ENCODE measurements around the gene TMC4.
"Not testable (repeated sequence)": the region's sequence is repeated elsewhere in the genome, so short reads cannot be mapped to it uniquely, and the experiment has no call there.

TMC4 gene

GRCh38 chr19:54183431-54183830 lies 10.5 kb upstream of the TMC4 start:
- TF ChIP-seq, protein P1, sequence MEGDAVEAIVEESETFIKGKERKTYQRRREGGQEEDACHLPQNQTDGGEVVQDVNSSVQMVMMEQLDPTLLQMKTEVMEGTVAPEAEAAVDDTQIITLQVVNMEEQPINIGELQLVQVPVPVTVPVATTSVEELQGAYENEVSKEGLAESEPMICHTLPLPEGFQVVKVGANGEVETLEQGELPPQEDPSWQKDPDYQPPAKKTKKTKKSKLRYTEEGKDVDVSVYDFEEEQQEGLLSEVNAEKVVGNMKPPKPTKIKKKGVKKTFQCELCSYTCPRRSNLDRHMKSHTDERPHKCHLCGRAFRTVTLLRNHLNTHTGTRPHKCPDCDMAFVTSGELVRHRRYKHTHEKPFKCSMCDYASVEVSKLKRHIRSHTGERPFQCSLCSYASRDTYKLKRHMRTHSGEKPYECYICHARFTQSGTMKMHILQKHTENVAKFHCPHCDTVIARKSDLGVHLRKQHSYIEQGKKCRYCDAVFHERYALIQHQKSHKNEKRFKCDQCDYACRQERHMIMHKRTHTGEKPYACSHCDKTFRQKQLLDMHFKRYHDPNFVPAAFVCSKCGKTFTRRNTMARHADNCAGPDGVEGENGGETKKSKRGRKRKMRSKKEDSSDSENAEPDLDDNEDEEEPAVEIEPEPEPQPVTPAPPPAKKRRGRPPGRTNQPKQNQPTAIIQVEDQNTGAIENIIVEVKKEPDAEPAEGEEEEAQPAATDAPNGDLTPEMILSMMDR (IDR thresholded peaks at IDR 0.05; ENCODE audit: low read depth, low read length, missing control alignments) = no peak
- H3K4me3 ChIP-seq (replicated peaks; ENCODE audit: low read depth, low read length) = no peak overlapping the region
- DNase-seq (ENCODE audit: extremely low read depth, low read depth) = no peak

DNA sequence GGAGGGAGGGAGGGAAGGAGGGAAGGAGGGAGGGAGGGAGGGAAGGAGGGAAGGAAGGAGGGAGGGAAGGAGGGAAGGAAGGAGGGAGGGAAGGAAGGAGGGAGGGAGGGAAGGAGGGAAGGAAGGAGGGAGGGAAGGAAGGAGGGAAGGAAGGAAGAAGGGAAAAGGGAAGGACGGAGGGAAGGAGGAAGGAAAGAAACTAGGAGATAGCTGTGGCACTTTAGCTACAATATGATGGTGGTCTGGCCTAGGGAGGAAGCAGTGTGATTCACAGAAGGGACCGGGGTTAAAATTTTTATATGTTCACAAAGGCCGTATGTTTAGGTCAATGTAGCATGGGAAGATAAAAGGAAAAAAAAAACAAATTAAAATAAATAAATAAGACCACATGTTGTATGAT lies 8.9 kb upstream of the TMC4 start:
- not testable (repeated sequence) for DNase-seq (ENCODE audit: extremely low read depth, low read depth); H3K4me3 ChIP-seq (replicated peaks; ENCODE audit: low read depth, low read length)

GRCh38 chr19:54180691-54181091 lies 7.7 kb upstream of the TMC4 start:
- H3K4me3 ChIP-seq (replicated peaks; ENCODE audit: low read depth, low read length) = no peak overlapping the region
- TF ChIP-seq, protein P1 (IDR thresholded peaks at IDR 0.05; ENCODE audit: low read depth, low read length, missing control alignments) = no peak
- DNase-seq (ENCODE audit: extremely low read depth, low read depth) = no peak

DNA sequence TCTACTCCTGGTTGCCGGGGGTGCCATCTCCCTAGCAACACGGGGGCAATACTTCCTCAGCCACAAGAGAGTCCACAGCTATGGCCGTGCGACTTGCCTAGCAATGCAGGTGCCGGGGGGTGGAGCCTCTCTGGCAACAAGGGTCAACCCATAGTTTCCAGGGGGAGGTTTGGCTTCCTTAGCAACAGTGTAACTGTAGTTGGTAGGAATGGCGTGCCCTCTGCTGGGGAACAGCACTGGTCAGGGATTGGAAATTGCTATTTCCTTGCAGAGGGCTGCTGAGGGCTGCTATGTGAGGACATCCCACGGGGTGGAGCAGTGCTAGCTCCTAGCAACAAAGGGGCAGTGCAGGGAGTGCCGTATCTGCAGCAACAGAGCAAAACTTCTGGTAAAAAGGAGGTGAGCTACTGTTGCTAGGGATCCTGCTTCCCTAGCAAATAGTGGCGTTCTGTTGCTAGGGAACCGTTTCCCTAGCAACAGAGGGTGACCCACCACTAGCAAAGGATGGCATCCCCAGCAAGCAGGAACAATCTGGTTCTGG lies 7.0 kb upstream of the TMC4 start:
- DNase-seq (ENCODE audit: extremely low read depth, low read depth) = no peak
- TF ChIP-seq, protein P1 (IDR thresholded peaks at IDR 0.05; ENCODE audit: low read depth, low read length, missing control alignments) = peak; percentile 36
- no peak overlapping the region for H3K4me3 ChIP-seq (replicated peaks; ENCODE audit: low read depth, low read length)

DNA sequence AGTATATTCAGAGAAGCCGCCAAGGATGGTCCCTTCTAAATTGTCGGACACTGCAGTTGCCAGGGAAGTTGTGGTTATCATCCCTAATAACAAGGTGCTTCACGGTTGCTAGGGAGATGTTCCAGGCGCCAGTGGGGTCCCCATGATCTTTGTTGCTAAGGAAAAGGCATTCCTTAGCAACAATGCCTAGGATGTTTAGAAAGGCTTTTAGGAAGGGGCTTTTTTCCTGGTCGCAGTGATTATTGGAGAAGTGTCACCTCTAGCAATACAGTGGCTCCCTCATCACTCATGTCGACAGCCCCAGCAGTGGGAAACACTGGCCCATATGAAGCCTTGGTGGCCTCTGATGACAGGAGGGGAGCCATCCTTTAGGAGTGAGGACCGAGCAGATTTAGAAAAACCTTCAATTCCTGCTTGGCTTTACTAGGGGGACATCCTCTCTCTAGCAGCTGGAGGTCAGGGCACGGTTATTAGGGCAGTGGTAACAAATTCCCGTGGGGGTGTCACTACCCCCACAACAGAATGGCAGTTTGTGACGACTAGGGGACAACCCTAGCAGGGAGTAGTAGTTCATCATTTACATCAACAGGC lies 6.4 kb upstream of the TMC4 start:
- TF ChIP-seq, protein P1 (IDR thresholded peaks at IDR 0.05; ENCODE audit: low read depth, low read length, missing control alignments) = no peak
- no peak overlapping the region for H3K4me3 ChIP-seq (replicated peaks; ENCODE audit: low read depth, low read length)
- no peak for DNase-seq (ENCODE audit: extremely low read depth, low read depth)

GRCh38 chr19:54178581-54179261 lies 5.8 kb upstream of the TMC4 start:
- TF ChIP-seq, protein P1 (IDR thresholded peaks at IDR 0.05; ENCODE audit: low read depth, low read length, missing control alignments) = no peak
- no peak for DNase-seq (ENCODE audit: extremely low read depth, low read depth)
- H3K4me3 ChIP-seq (replicated peaks; ENCODE audit: low read depth, low read length) = no peak overlapping the region

GRCh38 chr19:54173951-54174834 lies 1.2 kb upstream of the TMC4 start:
- no peak for DNase-seq (ENCODE audit: extremely low read depth, low read depth)
- no peak overlapping the region for H3K4me3 ChIP-seq (replicated peaks; ENCODE audit: low read depth, low read length)
- TF ChIP-seq, protein P1 (IDR thresholded peaks at IDR 0.05; ENCODE audit: low read depth, low read length, missing control alignments) = no peak

All from HFF-Myc (cell line).